Lung (tissue), 12 donors: ENCODE results near the gene ATP2B2. TPM values are rescaled to one million over a fixed set of nuclear protein-coding genes. Genes with fewer than 3 reads are reported as not detected.

Experiments
- ATAC-seq: fragments of 200-7000 bp; cut with Tn5 transposase; one replicate; pipeline ENCODE4 v1.9.1; 2020; ENCODE audit warnings: moderate number of reproducible peaks; ENCODE audit not compliant: insufficient read depth, low FRiP score
- DNase-seq, 3 donors: peaks; one replicate each; pipeline ENCODE4 v3.0.0-alpha.2; 2013 to 2017
- H3K27ac ChIP-seq, 2 donors: one replicate each; pipeline ENCODE4 v1.5.1; 2013; ENCODE audit warnings: mild to moderate bottlenecking in 2 of 2, moderate library complexity in 2 of 2, control low read depth in 1 of 2, inconsistent platforms in 1 of 2, low read depth in 1 of 2, low read length in 1 of 2
- H3K27me3 ChIP-seq, 3 donors: one replicate each; pipeline ENCODE4 v1.5.1; 2013; ENCODE audit warnings: low read length in 2 of 3; ENCODE audit not compliant: control insufficient read depth in 3 of 3, insufficient read depth in 3 of 3
- H3K36me3 ChIP-seq, 4 donors: one replicate each; pipeline ENCODE4 v1.5.1; 2013; ENCODE audit warnings: low read length in 4 of 4, mild to moderate bottlenecking in 1 of 4, moderate library complexity in 1 of 4; ENCODE audit not compliant: control insufficient read depth in 4 of 4, insufficient read depth in 4 of 4
- H3K4me1 ChIP-seq, 5 donors: one replicate each; pipeline ENCODE4 v1.5.1; 2013; ENCODE audit warnings: low read length in 5 of 5, mild to moderate bottlenecking in 2 of 5, moderate library complexity in 1 of 5; ENCODE audit not compliant: control insufficient read depth in 5 of 5, insufficient read depth in 5 of 5
- H3K4me3 ChIP-seq: one replicate; pipeline ENCODE4 v1.5.1; 2013; ENCODE audit warnings: mild to moderate bottlenecking, control low read depth, moderate library complexity
- H3K9ac ChIP-seq, 2 donors: one replicate each; pipeline ENCODE4 v1.5.1; 2013; ENCODE audit warnings: low read length in 2 of 2, control low read depth in 1 of 2; ENCODE audit not compliant: insufficient read depth in 1 of 2
- H3K9me3 ChIP-seq, 4 donors: one replicate each; pipeline ENCODE4 v1.5.1; 2013; ENCODE audit warnings: low read length in 3 of 4, mild to moderate bottlenecking in 1 of 4, moderate library complexity in 1 of 4; ENCODE audit not compliant: control insufficient read depth in 4 of 4, insufficient read depth in 3 of 4
- WGBS, 2 donors: extraction: QIAGEN DNeasy Blood & Tissue Kit; methylation state at CpG; one replicate each; pipeline ENCODE4 v1.1.7; 2013; 5-methylcytosine and 5-hydroxymethylcytosine counted together
- polyA plus RNA-seq, 2 donors: library from polyadenylated mRNA; stranded (reverse); fragments of 200-250 nt; gene quantifications; one replicate each; pipeline ENCODE4 v1.2.1, GENCODE V29; 2013
- total RNA-seq, 2 donors: library from RNA; depleted of rRNA in 1 of 2; stranded (reverse); fragments of >200 nt in 1 of 2; gene quantifications; one replicate each; pipeline ENCODE4 v1.2.1, GENCODE V29; 2014 to 2021
- TF ChIP-seq, protein P1 (sequence below): IDR thresholded peaks from 2 replicates; pipeline ENCODE4 v1.5.1; 2012; ENCODE audit warnings: mild to moderate bottlenecking; ENCODE audit errors: control extremely low read depth, extremely low read depth
- donor health status: control.
- donor health status: control.
- donor health status: Bipolar disorder and iron deficiency.
- donor health status: healthy.
- donor health status: DM: yes; HTN: yes; CAD: no.

ATP2B2 gene
- total and polyA plus RNA-seq, 4 donors: 0.06 TPM; not detected in 3

GRCh38 chr3:10329495-10330015 is 175.8 kb downstream of the ATP2B2 start:
- TF ChIP-seq, protein P1, sequence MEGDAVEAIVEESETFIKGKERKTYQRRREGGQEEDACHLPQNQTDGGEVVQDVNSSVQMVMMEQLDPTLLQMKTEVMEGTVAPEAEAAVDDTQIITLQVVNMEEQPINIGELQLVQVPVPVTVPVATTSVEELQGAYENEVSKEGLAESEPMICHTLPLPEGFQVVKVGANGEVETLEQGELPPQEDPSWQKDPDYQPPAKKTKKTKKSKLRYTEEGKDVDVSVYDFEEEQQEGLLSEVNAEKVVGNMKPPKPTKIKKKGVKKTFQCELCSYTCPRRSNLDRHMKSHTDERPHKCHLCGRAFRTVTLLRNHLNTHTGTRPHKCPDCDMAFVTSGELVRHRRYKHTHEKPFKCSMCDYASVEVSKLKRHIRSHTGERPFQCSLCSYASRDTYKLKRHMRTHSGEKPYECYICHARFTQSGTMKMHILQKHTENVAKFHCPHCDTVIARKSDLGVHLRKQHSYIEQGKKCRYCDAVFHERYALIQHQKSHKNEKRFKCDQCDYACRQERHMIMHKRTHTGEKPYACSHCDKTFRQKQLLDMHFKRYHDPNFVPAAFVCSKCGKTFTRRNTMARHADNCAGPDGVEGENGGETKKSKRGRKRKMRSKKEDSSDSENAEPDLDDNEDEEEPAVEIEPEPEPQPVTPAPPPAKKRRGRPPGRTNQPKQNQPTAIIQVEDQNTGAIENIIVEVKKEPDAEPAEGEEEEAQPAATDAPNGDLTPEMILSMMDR: no peak
- WGBS, 2 donors: 81 to 89% methylated on average over 14 of the region's 14 CpGs
- H3K9ac ChIP-seq: no peak overlapping the region
- H3K36me3 ChIP-seq: no peaks in the 10 kb centered on the region
- ATAC-seq: no peak
- no peaks in the 10 kb centered on the region for H3K9me3 ChIP-seq
- peaks cover 3 to 49% (median 3%) of the 10 kb centered on the region in 3 donors for H3K27me3 ChIP-seq
- H3K4me1 ChIP-seq: no peaks in the 10 kb centered on the region
- no peak for DNase-seq
- no peak overlapping the region for H3K4me3 ChIP-seq
- no peak overlapping the region for H3K27ac ChIP-seq

GRCh38 chr3:10328460-10329071 is 176.8 kb downstream of the ATP2B2 start:
- Histone ChIP-seq H3K4me3 (no peak overlapping the region), H3K9ac (no peak overlapping the region), H3K4me1 (no peaks in the 10 kb centered on the region), H3K27me3 (peaks cover 3 to 41% (median 3%) of the 10 kb centered on the region in 3 donors), H3K9me3 (no peaks in the 10 kb centered on the region), H3K36me3 (no peaks in the 10 kb centered on the region), H3K27ac (no peak overlapping the region)
- ATAC-seq: no peak
- DNase-seq: no peak
- TF ChIP-seq, protein P1: no peak
- 43 to 56% methylated on average over 31 of the region's 31 CpGs for WGBS, 2 donors

DNA sequence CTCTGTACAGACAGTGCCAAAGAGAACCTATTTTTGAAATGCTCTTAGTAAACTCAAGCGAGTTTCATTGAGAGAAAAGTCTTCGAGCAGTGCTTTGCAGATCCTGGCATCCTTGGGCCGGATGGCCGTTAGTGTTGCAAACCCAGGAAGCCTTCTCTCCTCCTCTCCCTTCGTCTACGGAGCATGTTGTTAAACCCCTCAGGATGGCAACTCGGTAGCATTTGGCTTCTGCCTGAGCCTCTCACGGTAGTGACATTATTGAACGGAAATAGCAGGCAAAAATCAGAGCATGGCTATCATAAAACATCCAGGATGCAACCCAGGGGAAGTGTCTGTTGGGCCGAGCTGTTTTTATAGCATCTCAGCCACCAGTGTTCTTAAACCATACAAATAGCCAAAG is 177.8 kb downstream of the ATP2B2 start:
- H3K27me3 ChIP-seq: peaks cover 3 to 41% (median 3%) of the 10 kb centered on the region in 3 donors
- DNase-seq: no peak
- H3K9ac ChIP-seq: no peak overlapping the region
- no peaks in the 10 kb centered on the region for H3K9me3 ChIP-seq
- 60 to 70% methylated on average over 10 of the region's 10 CpGs for WGBS, 2 donors
- TF ChIP-seq, protein P1: no peak
- ATAC-seq: no peak
- no peak overlapping the region for H3K27ac ChIP-seq
- no peaks in the 10 kb centered on the region for H3K36me3 ChIP-seq
- H3K4me1 ChIP-seq: no peaks in the 10 kb centered on the region
- H3K4me3 ChIP-seq: no peak overlapping the region

DNA sequence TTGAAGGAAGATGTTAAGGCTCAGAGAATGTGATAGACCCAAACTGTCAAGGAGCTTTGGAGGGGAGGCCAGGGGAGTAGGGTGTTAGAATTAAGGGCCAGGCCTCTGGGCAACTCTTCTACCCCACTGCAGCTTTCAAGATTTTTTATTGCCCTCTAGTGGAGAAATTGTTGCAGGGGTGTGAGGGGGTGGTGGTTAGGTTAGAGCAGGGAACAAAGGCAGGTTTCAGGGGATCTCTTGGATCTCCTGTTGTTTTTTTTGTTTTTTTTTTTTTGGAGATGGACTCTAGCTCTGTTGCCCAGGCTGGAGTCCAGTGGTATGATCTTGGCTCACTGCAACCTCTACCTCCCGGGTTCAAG is 183.1 kb downstream of the ATP2B2 start:
- Histone ChIP-seq H3K9ac (no peak overlapping the region), H3K4me1 (peaks cover 0 to 12% (median 3%) of the 10 kb centered on the region in 5 donors), H3K9me3 (no peaks in the 10 kb centered on the region), H3K27me3 (peaks cover 0 to 14% (median 0%) of the 10 kb centered on the region in 3 donors), H3K27ac (no peak overlapping the region), H3K4me3 (no peak overlapping the region), H3K36me3 (peaks cover 11 to 19% (median 13%) of the 10 kb centered on the region in 4 donors)
- WGBS, 2 donors: 86 to 93% methylated on average over 1 of the region's 1 CpG
- DNase-seq (no peak), ATAC-seq (no peak)
- TF ChIP-seq, protein P1: no peak
